GM21526 (cell line): ENCODE measurements around the gene UBAC2.
"Not testable (repeated sequence)": the region's sequence is repeated elsewhere in the genome, so short reads cannot be mapped to it uniquely, and the experiment has no call there.

ENCODE experiments used
- ATAC-seq: cut with Tn5 transposase; IDR thresholded peaks from one replicate; pipeline ENCODE4 v1.9.1; 2021; ENCODE audit warnings: moderate library complexity; ENCODE audit not compliant: unreplicated experiment, low FRiP score

UBAC2 gene

DNA sequence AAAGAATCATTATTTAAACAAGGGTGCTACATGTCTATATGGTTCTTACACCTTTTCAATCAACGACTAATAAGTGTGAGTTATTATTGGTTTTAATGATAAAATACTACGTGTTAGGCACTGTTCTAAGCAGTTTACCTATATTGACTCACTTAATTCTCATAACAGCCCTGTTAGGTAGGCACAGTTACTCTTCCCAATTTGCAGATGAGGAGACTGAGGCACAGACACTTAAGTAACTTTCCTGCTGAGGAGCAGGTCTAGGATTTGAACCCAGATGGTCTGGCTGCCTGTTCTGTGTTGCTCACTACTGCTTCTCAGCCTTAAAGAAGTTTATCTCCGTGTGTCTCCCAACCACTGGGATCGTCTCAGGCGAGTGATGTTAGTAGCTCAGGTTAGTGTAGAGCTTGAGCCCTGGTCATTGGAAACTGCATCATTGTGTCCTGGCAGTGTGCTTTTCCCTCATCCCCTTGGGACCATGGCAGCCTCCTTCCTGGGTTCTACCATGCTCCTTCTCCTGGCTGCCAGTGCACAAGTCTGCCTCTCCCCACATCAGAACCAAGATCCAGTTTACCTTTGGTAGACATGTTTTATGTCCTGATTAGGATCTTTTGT, 10.9 kb downstream of the UBAC2 start:
- ATAC-seq: no peak

DNA sequence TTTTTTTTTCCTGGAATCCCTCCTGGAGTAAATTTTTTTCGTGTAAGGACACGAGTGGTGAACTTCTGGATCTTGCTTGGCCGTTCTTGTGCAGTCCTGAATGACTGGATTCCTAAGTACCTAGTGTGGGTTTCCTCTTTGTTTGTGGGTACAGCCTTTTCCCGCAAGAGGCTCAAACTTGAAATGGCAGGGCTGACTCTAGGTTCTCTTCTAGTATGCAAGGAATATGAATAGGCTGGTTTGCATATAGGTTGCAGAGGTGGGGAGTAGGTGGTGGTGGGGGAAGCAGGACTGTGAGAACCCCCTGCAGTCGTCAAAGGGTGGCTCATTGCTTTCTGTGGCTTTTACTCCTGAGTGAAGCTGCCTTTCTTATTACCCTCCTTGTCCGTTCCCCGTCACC, 13.6 kb downstream of the UBAC2 start:
- peak; percentile 66 for ATAC-seq

- no peak for ATAC-seq
Observed at GRCh38 chr13:99214731-99215130, 14.1 kb downstream of the UBAC2 start.

DNA sequence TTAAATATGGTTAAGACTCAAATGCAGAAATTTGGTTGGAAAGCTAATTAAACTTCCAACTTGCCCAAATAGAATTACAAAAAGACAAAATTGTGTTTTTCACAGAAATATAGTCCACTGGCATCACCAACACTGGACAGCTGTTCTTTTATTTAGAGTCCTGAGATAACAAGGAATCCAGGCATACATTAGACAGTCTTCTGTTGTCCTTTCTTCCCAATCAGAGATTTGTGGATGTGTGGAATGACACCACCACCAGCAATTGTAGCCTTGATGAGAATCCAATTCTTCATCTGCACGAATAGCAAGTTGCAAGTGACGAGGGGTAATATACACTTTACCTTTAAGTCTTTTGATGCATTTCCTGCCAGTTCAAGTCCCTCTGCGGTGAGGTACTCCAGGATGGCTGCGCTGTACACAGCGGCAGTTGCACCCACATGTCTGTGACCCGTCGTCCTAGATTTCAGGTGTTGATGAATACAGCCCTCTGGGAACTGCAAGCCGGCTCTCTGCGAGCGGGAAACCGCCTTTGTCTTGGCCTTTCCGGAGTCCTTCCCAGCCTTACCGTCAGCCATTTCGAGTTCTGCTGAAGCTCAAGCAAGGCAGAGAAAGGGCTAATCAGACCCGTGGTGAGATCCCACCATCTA, 14.7 kb downstream of the UBAC2 start:
- no peak for ATAC-seq

DNA sequence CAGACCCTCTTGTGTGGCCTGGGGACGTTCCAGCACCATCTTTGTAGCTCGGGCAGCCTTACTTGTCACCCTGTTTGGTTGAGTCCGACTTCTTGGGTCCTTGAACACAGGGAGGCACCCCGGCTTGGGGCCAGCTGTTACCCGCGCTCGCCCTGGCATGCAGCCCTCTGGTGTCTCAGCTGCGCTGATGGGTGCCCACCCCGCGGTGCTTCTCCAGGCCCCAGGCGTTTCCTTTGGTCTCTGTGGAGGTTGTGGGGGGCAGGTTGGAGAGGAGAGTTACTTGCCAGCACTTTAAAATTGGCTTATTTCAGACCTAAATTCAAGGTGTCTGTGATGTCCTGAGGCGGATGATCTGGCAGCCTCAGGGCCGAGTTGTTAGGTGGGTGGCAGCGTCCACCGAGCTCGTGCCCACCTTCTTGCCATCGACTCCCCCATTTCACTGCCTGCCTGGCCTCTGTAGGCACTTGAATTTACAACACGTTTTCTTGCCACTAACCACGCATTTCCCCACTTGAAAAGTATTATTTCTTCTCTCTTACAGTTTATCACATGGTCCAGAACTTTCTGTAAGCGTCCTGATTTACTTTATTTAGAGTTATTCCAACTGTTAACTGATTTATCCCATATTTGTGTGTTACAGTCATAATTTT, 16.9 kb downstream of the UBAC2 start:
- no peak for ATAC-seq

- no peak for ATAC-seq
Observed at GRCh38 chr13:99218126-99218525, 17.5 kb downstream of the UBAC2 start.

DNA sequence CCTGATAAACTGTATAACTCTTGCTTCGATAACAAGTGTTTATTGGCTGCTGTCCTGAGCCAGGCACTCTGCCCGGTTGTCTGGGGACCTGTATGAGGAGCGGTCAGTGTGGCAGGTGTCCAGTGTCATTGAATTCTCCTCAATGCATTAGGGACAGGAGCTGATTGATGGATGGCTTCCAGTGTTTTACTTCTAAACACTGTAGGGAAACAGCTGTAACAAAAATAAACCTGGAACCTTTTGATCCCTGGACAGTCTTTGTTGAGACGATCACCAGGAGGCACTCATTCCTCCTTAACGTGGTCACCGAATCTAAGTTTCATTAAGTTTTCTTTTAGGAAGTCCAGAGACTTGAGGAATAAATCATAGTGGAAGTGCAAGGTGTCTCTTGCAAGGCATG, 17.9 kb downstream of the UBAC2 start:
- ATAC-seq: no peak

- no peak for ATAC-seq
Observed at GRCh38 chr13:99218969-99219368, 18.3 kb downstream of the UBAC2 start.

- ATAC-seq: no peak
Observed at GRCh38 chr13:99220199-99220935, 19.7 kb downstream of the UBAC2 start.

GRCh38 chr13:99221567-99222239, 21.0 kb downstream of the UBAC2 start:
- no peak for ATAC-seq

DNA sequence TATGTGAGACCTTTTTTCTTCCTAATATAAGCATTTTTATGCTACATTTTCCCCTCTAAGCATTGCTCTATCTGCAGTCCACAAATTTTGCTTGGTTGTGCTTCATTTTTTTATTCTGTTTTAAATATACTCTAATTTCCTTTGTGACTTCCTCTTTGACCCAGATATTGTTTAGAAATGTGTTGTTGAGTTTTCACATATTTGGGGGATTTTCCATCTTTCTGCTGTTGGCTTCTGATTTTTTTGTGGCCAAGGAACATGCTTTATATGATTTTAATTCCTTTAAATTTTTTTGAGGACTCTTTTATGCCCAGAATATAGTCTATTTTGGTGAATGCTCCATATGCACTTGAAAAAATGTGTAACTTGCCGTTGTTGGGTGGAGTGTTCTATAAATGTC, 22.9 kb downstream of the UBAC2 start:
- ATAC-seq: no peak

DNA sequence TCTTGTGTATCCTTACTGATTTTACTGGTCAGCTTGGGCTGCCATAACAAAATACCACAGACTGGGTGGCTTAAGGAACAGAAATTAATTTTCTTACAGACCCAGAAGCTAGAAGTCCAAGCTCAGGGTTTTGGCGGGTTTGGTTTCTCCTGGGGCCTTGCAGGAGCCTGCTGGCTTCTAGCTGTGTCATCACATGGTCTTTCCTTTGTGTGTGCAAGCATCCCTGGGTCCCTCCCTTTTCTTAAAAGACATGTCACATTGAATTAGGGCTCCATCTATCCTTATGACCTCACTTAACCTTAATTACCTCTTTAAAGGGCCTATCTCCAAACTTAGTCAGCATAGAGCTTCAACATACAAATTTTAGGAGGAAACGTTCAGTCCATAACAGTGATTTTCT, 23.4 kb downstream of the UBAC2 start:
- ATAC-seq: no peak

DNA sequence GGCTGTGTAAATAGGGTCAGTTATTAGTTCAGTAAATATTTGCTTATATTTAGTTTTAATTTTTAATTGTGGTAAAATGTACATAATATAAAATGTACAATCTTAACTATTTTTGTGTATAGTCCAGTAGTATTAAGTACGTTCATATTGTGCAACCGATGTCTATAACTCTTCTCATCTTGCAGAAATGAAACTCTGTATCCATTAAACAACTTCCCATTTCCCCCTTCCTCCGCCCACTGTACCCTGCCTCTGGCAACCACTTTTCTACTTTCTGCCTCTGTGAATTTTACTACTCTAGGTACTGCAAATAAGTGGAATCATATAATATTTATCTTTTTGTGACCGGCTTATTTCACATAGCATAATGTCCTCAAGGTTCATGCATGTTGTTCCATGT, 24.4 kb downstream of the UBAC2 start:
- ATAC-seq: no peak

GRCh38 chr13:99226513-99226912, 25.9 kb downstream of the UBAC2 start:
- no peak for ATAC-seq

DNA sequence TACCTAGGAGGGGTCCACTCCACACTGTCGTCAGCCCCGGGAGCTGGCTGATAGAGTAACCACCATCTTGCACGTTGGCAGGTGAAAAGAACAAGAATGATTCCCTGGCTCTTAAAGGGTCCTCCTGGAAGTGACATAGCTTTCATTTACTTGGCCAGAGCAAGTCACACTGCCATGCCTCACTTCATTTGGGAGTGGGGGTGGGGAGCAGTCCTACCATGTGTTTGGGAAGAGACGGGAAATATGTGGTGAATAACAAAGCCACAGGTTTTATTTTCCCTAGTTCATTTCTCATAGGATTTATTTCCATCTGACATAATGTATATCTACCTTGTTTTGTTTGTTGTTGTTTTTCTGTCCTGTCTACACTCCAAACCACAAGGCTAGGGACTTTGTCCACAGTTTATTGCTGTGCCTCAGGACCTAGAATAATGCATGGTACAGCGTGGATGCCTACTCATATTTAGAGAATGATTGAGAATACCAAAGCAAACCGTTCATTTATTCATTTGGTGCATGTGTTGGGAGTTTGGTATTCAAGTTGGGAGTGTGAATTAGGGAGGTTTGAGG, 26.8 kb downstream of the UBAC2 start:
- no peak for ATAC-seq

- ATAC-seq: no peak
Observed at GRCh38 chr13:99227909-99228688, 27.4 kb downstream of the UBAC2 start.

DNA sequence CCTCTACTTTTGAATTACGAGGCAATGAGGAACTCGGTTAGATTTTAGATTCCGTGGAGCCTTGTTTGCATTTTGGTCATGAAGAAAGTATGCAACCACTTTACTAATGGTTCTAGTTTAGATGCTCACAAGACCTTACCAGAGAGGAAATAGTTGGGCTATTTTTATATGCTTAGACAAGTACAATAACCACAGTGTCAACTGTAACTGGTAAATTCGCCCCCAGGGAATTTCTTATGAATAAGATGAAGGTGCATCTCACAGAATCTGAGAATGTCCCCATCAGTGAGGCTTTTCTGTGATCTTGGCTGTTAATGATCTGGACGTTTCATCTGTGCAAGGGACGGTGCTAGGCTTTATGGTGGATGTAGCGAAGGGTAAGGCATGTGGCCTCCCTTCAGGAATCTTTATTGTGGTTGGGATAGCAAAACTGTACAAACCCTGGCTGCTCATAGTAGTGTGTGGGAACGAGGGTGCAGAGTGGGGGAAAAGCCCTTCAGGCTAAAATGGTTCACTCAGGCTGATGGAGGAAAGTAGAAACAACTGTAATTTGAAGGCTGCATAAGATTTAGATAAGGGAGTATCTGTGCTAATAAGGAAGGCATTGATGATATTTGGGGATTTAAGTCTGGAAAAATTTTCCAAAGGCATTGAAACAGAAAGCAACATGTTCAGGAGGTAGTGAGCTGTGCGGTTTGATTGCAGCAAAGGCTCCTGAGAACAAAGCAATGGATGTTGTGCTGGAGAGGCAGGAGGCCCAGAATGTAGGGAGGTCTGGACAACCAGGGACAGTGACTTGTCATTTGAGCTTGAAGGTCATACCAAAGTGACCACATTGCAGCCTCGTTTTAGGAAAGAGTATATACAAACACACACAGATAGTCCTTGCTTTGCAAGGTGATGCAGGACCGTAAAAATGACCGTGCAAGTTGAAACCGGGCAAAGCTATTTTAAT, 28.4 kb downstream of the UBAC2 start:
- peak; percentile 93 for ATAC-seq

DNA sequence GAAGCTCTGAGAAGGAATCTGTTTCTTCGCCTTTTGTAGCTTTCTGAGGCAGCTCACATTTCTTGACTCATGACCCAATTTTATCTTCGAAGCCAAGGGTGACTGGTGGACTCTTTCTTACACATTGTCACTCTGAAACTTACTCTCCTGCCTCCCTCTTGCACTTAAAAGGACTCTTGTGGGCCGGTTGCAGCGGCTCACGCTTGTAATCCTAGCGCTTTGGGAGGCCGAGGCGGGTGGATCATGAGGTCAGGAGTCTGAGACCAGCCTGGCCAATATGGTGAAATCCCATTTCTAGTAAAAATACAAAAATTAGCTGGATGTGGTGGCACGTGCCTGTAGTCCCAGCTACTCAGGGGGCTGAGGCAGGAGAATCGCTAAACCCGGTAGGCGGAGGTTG, 29.9 kb downstream of the UBAC2 start:
- not testable (repeated sequence) for ATAC-seq

GRCh38 chr13:99230991-99231390, 30.3 kb downstream of the UBAC2 start:
- no peak for ATAC-seq
